ENCODE data around the gene MYOZ1.

MYOZ1 gene

DNA sequence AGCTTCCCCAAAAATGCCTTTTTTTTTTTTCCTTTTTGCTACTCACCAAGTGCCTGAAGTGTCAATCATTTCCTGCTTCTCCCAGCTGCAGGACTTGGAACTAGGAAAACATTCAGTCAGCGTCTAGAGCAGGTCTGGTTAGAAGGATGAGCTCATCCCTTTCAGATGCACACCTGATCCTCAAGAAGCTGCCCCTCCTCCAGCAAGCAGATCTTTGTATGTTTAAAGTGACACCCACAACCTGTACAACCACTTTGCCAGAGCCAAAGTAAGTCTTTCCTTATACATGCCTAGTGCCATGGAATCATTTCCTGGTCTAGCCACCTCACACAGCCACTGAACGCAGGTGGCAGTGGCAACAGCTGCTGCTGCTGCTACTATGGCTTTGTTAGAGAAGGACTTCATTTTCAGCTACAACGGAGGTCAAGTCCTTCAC, 39.8 kb downstream of the MYOZ1 start:
- DNase-seq, result no peak

DNA sequence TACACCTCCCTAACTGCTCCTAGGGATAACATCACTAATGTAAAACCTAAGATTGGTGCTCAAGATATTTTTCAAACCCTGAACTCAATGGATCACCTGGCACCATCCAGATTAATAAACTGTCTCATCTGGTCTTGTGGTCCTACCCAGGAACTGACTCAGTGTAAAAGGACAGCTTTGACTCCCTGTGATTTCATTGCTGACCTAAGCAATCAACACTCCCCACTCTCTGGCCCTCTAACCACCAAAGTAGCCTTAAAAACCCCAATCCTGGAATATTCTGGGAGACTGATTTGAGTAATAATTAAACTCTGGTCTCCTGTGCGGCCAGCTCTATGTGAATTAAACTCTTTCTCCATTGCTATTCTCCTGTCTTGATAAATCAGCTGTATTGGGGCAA, 43.9 kb downstream of the MYOZ1 start:
- no peak for DNase-seq

DNA sequence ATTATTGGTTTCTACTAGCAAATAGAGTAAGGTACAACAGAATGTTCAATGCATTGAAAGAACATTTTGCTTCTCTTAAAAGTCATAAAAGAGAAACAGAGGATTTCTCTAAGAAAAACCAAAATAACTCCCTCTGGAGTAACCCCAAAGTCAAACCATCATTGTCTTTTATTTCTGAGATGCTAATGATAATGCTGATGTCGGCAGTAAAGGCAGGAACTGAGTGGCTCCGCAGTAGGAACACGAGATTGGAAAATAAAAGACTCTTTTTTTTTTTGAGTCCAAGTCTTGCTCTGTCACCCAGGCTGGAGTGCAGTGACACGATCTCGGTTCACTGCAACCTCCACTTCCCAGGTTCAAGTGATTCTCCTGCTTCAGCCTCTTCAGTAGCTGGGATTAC, 47.5 kb downstream of the MYOZ1 start:
- DNase-seq, result no peak

DNA sequence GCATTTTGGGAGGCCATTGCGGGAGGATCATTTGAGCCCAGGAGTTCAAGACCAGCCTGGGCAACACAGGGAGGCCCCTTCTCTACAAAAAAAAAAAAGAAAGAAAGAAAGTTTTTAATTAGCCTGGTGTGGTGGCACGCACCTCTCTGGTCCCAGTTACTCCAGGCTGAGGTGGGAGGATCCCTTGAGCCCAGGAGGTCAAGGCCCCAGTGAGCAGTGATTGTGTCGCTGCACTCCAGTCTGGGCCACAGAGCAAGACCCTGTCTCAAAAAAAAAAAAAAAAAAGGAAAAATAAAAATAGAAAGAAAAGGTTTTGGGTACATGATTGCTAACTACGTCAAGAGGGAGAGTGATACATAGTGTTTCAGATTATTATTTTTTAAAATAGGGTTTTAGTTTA, 48.2 kb downstream of the MYOZ1 start:
- no peak for DNase-seq

DNA sequence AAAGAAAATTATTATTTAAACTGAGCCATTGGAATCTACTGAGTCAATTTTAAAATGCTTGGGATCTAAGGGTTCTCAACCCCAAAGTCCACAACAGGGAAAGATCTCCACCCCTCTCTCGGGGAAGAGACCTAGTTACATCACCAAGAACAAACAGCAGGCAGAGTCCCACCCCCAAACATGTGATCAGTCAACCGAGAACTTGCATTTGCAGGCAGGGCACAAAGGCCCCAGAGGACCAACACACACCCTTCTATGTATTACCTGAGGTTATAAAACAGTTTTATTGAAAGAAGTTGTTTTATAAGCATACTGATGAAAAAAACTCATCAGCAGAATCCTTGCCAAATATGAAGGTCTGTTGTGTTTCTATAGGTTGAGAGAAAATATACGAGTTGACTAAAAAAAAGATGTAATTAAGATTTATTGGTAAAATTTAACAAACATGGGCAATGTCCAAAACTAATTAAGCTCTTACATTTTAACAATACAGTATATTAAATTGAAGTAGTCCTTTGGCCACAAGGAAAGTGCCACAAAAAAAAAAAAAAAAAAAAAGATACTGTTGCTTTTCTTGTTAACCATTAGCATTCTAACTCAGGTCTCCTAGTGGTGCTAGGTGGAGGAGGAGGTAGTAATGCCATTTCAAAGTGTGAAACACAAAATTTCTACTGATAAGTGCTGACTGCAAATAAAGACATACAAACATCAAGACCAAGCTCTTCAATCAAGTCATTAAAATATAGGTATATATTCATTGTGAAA, 49.2 kb downstream of the MYOZ1 start:
- DNase-seq, result peak in 42 of 51 donors; percentile 16 to 84 (median 58)

DNA sequence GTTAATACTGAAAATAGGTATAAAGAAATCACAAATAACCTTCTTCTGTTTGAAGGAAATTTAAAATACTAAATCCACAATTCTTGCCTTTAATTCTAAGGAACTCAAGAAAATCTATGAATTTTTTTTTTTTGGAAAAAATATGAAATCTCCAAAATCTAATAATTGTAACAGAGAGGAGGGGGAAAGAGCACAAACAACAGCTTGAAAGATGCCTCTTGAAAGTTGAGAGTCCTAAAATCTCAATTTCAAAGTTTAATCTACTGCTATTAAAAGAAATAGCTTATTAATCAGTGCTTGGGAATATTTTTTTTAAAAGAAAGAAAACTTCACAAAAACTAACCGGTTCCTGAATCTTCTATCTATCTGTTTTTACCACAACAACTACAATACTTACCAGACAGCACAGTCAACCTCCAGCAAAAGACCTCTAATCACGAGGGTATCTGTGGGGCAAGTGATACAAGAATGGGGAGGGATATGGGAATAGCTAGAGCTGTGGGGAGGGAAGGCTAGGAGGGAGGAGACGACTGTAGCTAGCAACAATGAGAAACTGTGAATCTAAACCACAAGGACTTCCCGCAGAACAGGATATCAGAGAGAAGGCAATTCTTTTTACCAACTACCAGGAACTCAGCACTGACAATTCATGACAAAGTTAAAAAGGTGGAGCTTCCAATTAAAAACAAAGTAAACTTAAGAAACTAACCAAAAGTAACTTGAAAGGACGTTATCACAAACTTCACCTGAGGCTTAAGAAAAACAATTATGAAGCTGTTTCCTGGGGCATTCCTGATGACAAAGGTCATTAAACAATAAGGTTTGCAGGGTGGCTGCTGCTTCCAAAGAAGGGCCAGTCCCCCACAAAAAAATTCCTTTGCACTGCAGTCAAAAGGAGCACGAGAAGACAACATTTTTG, 50.1 kb downstream of the MYOZ1 start, which contains the start of gene USP54:
Gene USP54 (minus strand): TSS at position 462 of the 919 bp plus-strand sequence. CDS start 15,684 bp downstream, outside the sequence.
- DNase-seq, result peak in 21 of 51 donors; percentile 6 to 75 (median 27)

DNA sequence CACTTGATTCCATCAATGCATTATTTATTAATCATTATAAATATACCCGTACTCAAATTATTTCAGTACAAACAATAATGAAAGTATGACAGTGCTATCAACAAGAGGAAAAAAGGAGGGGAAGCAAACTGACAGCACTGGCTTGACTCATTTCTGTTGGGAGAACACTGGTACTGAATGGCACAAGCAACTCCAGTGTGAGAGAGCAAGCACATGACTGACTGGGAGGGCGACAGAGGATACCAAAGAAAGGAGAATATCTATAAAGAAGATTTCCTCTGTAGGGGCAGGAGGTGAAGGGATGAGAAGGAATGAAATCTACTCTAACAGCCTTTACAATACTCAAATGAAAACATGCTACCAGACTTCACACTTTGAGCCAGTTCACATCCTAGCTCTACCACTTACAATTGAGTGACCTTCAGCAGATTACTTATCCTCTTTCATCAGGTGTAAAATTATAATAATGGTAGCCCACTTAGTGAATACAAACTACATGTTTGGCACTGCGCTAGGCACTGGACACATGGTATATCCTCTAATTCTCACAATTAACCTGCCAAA, 51.6 kb downstream of the MYOZ1 start:
- peak in 32 of 51 donors; percentile 7 to 84 (median 50) for DNase-seq

DNA sequence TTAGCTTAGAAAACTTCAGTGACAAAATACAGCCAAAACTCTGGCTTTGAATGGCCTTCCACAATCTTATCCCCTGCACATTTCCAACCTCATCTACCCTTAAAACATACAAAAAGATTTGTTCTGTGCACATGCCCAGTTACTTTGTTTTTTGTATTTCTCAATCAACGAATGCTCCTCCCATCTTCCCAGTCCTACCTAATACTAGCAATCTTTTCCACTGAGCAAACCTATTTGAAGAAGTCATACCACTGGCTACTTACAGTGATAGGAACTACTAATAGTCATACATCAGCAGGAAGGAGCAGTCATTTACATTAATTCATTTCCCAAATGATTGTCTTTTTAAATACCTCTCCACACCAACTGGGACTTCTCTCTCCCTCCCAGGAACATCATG, 52.6 kb downstream of the MYOZ1 start:
- no peak for DNase-seq

DNA sequence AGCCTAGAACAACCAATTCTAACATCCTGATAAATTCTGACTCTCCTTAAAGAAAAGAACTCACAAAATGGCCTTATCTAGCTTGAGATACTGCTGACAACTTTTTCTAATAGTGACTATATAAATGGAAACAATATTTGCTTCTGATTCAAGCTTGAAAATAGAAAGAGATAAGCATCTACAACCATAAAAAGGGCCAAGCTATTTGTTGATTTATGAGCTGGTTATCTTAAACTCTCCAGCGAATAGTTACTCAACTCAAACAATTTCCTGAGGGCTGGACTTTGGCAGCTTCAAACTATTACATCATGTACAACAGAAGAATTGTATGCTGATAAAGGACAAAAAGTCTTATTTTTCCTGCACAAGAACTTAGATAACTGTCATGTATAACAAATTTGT, 54.7 kb downstream of the MYOZ1 start:
- no peak for DNase-seq

DNA sequence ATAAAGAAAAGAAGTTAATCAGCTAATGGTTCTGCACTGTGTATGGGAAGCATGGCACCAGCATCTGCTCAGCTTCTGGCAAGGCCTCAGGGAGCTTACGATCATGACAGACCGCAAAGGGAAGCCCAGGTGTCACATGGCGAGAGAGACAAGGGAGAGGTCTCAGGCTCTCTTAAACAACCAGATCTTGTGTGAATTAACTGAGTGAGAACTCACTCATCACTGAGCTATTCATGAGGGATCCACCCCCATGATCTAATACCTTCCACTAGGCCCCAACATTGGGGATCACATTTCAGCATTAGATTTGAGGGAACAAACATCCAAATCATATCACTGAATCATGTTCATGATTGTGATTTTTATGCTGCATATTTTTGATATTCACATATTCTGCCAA, 55.9 kb downstream of the MYOZ1 start:
- no peak for DNase-seq

DNA sequence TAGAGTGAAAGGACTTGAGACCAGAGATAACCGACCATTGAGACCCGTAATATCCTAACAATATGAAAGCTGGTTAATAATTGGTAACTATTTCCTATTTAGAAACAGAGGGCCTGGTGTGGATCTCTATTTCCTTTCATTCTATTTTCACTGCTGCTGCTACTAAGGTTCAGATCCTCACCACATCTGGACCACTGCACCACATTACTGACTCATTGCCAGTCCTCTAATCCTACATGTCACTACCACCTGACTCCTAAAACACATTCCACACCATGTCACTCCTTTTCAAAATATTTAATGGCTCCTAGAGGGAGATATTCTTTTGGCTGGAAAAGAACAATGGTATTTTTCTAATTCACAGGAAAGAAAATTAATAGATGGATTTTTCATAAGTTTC, 56.5 kb downstream of the MYOZ1 start:
- no peak for DNase-seq

DNA sequence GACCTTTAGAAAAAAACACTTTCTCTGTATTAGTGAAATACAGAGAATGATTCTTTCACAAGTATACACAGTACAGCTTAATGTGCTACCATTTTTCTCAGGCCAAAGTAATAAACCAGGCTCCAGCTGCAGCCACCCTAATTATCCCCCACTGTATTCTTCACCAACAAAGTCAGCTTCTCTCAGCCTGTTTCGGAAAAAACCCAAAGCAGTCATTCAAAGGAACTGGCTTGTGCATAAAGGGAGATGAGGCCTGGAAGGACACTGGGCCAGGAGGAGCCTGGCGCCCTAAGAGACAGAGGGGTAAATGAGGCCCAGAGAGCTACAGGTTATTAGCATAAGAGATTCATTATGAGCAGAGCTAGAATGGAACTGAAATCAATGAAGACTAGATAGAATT, 59.4 kb downstream of the MYOZ1 start:
- DNase-seq, result peak in 23 of 51 donors; percentile 6 to 68 (median 28)

Measured in hypothalamus (tissue), 51 donors.